D721Med (cell line): Measurements from ENCODE around the gene CDADC1.

Source experiments
- DNase-seq: peaks from one replicate; pipeline ENCODE4 v3.0.0; 2011; ENCODE audit warnings: low spot score; ENCODE audit not compliant: insufficient read length
- FAIRE-seq: peaks from 2 replicates; lab custom pipeline; 2011; peaks lifted over from hg19 to GRCh38; lab: Jason Lieb, UNC
- CTCF ChIP-seq: IDR thresholded peaks from 2 replicates; pipeline ENCODE4 v1.5.1; 2012; ENCODE audit warnings: mild to moderate bottlenecking, control low read depth; ENCODE audit not compliant: insufficient read depth; ENCODE audit errors: missing control alignments

CDADC1 gene

DNA sequence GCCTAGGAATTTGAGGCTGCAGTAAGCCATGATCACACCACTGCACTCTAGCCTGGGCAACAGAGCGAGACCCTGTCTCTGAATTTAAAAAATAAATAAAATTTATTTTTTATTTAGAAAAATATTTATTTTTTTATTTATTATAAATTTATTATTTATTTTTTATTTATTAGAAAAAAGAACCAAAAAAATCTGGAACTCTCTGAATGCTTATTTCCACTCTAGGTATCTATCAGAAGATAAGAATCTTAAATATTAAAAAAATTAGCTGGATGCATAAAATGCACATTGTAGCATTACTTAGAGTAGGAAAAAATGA, 82.8 kb downstream of the CDADC1 start:
- no peak for FAIRE-seq
- TF ChIP-seq CTCF: no peak
- DNase-seq: no peak

- DNase-seq (no peak), FAIRE-seq (no peak)
- no peak for TF ChIP-seq CTCF
Observed at GRCh38 chr13:49336655-49337054, 88.9 kb downstream of the CDADC1 start.

- FAIRE-seq (no peak), DNase-seq (no peak)
- TF ChIP-seq CTCF: no peak
Observed at GRCh38 chr13:49340161-49340560, 92.4 kb downstream of the CDADC1 start.

GRCh38 chr13:49341517-49341916, 93.8 kb downstream of the CDADC1 start:
- TF ChIP-seq CTCF: no peak
- DNase-seq: no peak
- no peak for FAIRE-seq

- FAIRE-seq (no peak), DNase-seq (no peak)
- TF ChIP-seq CTCF: no peak
Observed at GRCh38 chr13:49341941-49342340, 94.2 kb downstream of the CDADC1 start.

GRCh38 chr13:49342454-49342853, 94.7 kb downstream of the CDADC1 start:
- no peak for FAIRE-seq
- DNase-seq: no peak
- no peak for TF ChIP-seq CTCF
